Gastrocnemius medialis (tissue), 4 donors: ENCODE data around the gene POLA1. TPM values are rescaled to one million over a fixed set of nuclear protein-coding genes. Genes with fewer than 3 reads are reported as not detected.
A peak's percentile ranks its signal among the peaks of the same experiment; 100 is the strongest.

ENCODE experiments used
- ATAC-seq, 2 donors: fragments of 150-250 bp; one replicate each; pipeline ENCODE4 v1.9.1; 2016
- DNase-seq, 2 donors: peaks; one replicate each; pipeline ENCODE4 v3.0.0-alpha.2; 2019
- H3K27ac ChIP-seq, 4 donors: fragments of 200-600 bp; sonication (generic); 1 replicate in 1 of 4; 2 replicates in 3 of 4; pipeline ENCODE4 v1.5.1; 2016 to 2018; ENCODE audit warnings: mild to moderate bottlenecking in 2 of 4, moderate library complexity in 1 of 4
- H3K27me3 ChIP-seq, 3 donors: fragments of 200-600 bp; sonication (generic) in 2 of 3; 1 replicate in 1 of 3; 2 replicates in 2 of 3; pipeline versions ENCODE4 v1.5.1 to v1.6.0; 2016 to 2019; ENCODE audit warnings: mild to moderate bottlenecking in 1 of 3, moderate library complexity in 1 of 3
- H3K36me3 ChIP-seq, 2 donors: fragments of 200-600 bp; sonication (generic) in 1 of 2; one replicate each; pipeline ENCODE4 v1.5.1; 2017 to 2018
- H3K4me1 ChIP-seq, 2 donors: fragments of 200-600 bp; sonication (generic) in 1 of 2; one replicate each; pipeline ENCODE4 v1.5.1; 2016 to 2017; ENCODE audit warnings: mild to moderate bottlenecking in 2 of 2
- H3K4me3 ChIP-seq, 4 donors: fragments of 200-600 bp; sonication (generic) in 3 of 4; 1 replicate in 1 of 4; 2 replicates in 3 of 4; pipeline ENCODE4 v1.5.1; 2016 to 2019; ENCODE audit warnings: mild to moderate bottlenecking in 2 of 4
- H3K9me3 ChIP-seq, 3 donors: fragments of 200-600 bp; sonication (generic) in 2 of 3; 1 replicate in 1 of 3; 2 replicates in 2 of 3; pipeline ENCODE4 v1.5.1; 2016 to 2019
- CTCF ChIP-seq, 5 experiments: fragments of 450-650 bp in 3 of 5; fragments of 200-600 bp in 2 of 5; sonication (generic) in 2 of 5; IDR thresholded peaks in 4 of 5; conservative IDR thresholded peaks in 1 of 5; 1 replicate in 4 of 5; 2 replicates in 1 of 5; pipeline ENCODE4 v1.5.1; 2016 to 2019; ENCODE audit warnings: antibody characterized with exemption in 5 of 5, mild to moderate bottlenecking in 3 of 5, moderate library complexity in 3 of 5
- POLR2A ChIP-seq, 2 donors: fragments of 450-650 bp; IDR thresholded peaks; one replicate each; pipeline ENCODE4 v1.6.1; 2017; ENCODE audit warnings: antibody characterized with exemption in 2 of 2, mild to moderate bottlenecking in 2 of 2, moderate library complexity in 2 of 2
- in situ Hi-C, 4 donors: fragments of 200-750 bp; cut with MboI; loops; one replicate each; pipeline versions ENCODE4 v1.15.0 to v1.8.0; 2017; ENCODE audit warnings: low sequenced_read_pairs in 4 of 4
- intact Hi-C: fragments of 100-400 bp; cut with DNase I; formaldehyde crosslinking; loops from one replicate; pipeline ENCODE4 v1.15.1; 2023; ENCODE audit warnings: low total_unique reads
- total RNA-seq, 4 donors: library from RNA; depleted of rRNA; stranded (reverse); fragments of >200 nt; gene quantifications; one replicate each; pipeline versions ENCODE4 v1.1.0 to v1.2.3, GENCODE V29; 2016

POLA1 gene
- total RNA-seq, 4 donors from 2014 or later: 5.2 to 9.6 (median 6.9) TPM

- intact Hi-C loops: no loop called here
- no peak for DNase-seq
- H3K27ac ChIP-seq: peak overlapping the region in 2 of 4 donors; percentile 55 to 66
- no peaks in the 10 kb centered on the region for H3K27me3 ChIP-seq
- H3K4me1 ChIP-seq: peaks cover 0 to 9% of the 10 kb centered on the region in 2 donors
- no peaks in the 10 kb centered on the region for H3K36me3 ChIP-seq
- in situ Hi-C loops: no loop called here
- peak in 1 of 2 donors; percentile 60 for ATAC-seq
- no peak for TF ChIP-seq CTCF (IDR thresholded peaks at IDR 0.05 in 4 of 5, conservative IDR thresholded peaks at IDR 0.05 in 1 of 5)
- TF ChIP-seq POLR2A (IDR thresholded peaks at IDR 0.05): no peak
- H3K9me3 ChIP-seq: no peaks in the 10 kb centered on the region
- H3K4me3 ChIP-seq: no peak overlapping the region
Observed at GRCh38 chrX:24925430-24925829, 231.7 kb downstream of the POLA1 start.

GRCh38 chrX:24927372-24927771 lies 233.7 kb downstream of the POLA1 start:
- TF ChIP-seq CTCF (IDR thresholded peaks at IDR 0.05 in 4 of 5, conservative IDR thresholded peaks at IDR 0.05 in 1 of 5): no peak
- TF ChIP-seq POLR2A (IDR thresholded peaks at IDR 0.05): no peak
- Histone ChIP-seq H3K9me3 (no peaks in the 10 kb centered on the region), H3K36me3 (no peaks in the 10 kb centered on the region), H3K27me3 (no peaks in the 10 kb centered on the region), H3K4me3 (no peak overlapping the region), H3K4me1 (peaks cover 0 to 6% of the 10 kb centered on the region in 2 donors), H3K27ac (peak overlapping the region in 1 of 4 donors; percentile 26)
- in situ Hi-C loops (no loop called here), intact Hi-C loops (no loop called here)
- ATAC-seq (peak; percentile 66 to 86), DNase-seq (no peak)

GRCh38 chrX:24928114-24928513 lies 234.4 kb downstream of the POLA1 start:
- TF ChIP-seq POLR2A (IDR thresholded peaks at IDR 0.05) (no peak), CTCF (IDR thresholded peaks at IDR 0.05 in 4 of 5, conservative IDR thresholded peaks at IDR 0.05 in 1 of 5) (no peak)
- no peak for ATAC-seq
- no peaks in the 10 kb centered on the region for H3K36me3 ChIP-seq
- no peak for DNase-seq
- H3K4me3 ChIP-seq: no peak overlapping the region
- intact Hi-C loops (no loop called here), in situ Hi-C loops (no loop called here)
- peak overlapping the region in 1 of 4 donors; percentile 10 for H3K27ac ChIP-seq
- H3K9me3 ChIP-seq: no peaks in the 10 kb centered on the region
- H3K4me1 ChIP-seq: peaks cover 0 to 6% of the 10 kb centered on the region in 2 donors
- H3K27me3 ChIP-seq: no peaks in the 10 kb centered on the region

GRCh38 chrX:24934279-24934678 lies 240.6 kb downstream of the POLA1 start:
- H3K27me3 ChIP-seq: no peaks in the 10 kb centered on the region
- no peak overlapping the region for H3K27ac ChIP-seq
- no peaks in the 10 kb centered on the region for H3K4me1 ChIP-seq
- no peaks in the 10 kb centered on the region for H3K36me3 ChIP-seq
- intact Hi-C loops (no loop called here), in situ Hi-C loops (no loop called here)
- no peaks in the 10 kb centered on the region for H3K9me3 ChIP-seq
- H3K4me3 ChIP-seq: no peak overlapping the region
- TF ChIP-seq POLR2A (IDR thresholded peaks at IDR 0.05) (no peak), CTCF (IDR thresholded peaks at IDR 0.05 in 4 of 5, conservative IDR thresholded peaks at IDR 0.05 in 1 of 5) (no peak)
- ATAC-seq: no peak
- DNase-seq: no peak

GRCh38 chrX:24945009-24945408 lies 251.3 kb downstream of the POLA1 start:
- ATAC-seq: no peak
- intact Hi-C loops: no loop called here
- Histone ChIP-seq H3K27me3 (no peaks in the 10 kb centered on the region), H3K4me3 (no peak overlapping the region), H3K9me3 (no peaks in the 10 kb centered on the region), H3K36me3 (no peaks in the 10 kb centered on the region), H3K4me1 (no peaks in the 10 kb centered on the region), H3K27ac (no peak overlapping the region)
- no peak for DNase-seq
- TF ChIP-seq POLR2A (IDR thresholded peaks at IDR 0.05) (no peak), CTCF (IDR thresholded peaks at IDR 0.05 in 4 of 5, conservative IDR thresholded peaks at IDR 0.05 in 1 of 5) (no peak)
- in situ Hi-C loops: no loop called here
